Stomach (tissue), 9 donors: ENCODE data around the gene L3MBTL1. TPM values are rescaled to one million over a fixed set of nuclear protein-coding genes. Genes with fewer than 3 reads are reported as not detected.

Experiments used
- DNase-seq, 2 donors: peaks; one replicate each; pipeline versions ENCODE4 v3.0.0 to v3.0.0-alpha.2; 2013 to 2019
- H3K27ac ChIP-seq, 5 donors: fragments of 200-600 bp in 4 of 5; sonication (generic) in 4 of 5; one replicate each; pipeline ENCODE4 v1.5.1; 2013 to 2019; ENCODE audit warnings: mild to moderate bottlenecking in 1 of 5, moderate library complexity in 1 of 5
- H3K27me3 ChIP-seq, 3 donors: fragments of 200-600 bp; sonication (generic); one replicate each; pipeline ENCODE4 v1.5.1; 2017 to 2019; ENCODE audit warnings: mixed run types in 1 of 3
- H3K36me3 ChIP-seq, 4 donors: fragments of 200-600 bp; sonication (generic); 1 replicate in 3 of 4; 2 replicates in 1 of 4; pipeline ENCODE4 v1.5.1; 2016 to 2019
- H3K4me1 ChIP-seq, 4 donors: fragments of 200-600 bp; sonication (generic); one replicate each; pipeline ENCODE4 v1.5.1; 2016 to 2019
- H3K4me3 ChIP-seq, 4 donors: fragments of 200-600 bp; sonication (generic) in 3 of 4; one replicate each; pipeline ENCODE4 v1.5.1; 2016 to 2019; ENCODE audit warnings: mild to moderate bottlenecking in 1 of 4
- H3K9me3 ChIP-seq, 4 donors: fragments of 200-600 bp; sonication (generic); one replicate each; pipeline ENCODE4 v1.5.1; 2016 to 2019
- CTCF ChIP-seq, 7 experiments: fragments of 450-650 bp in 4 of 7; fragments of 200-600 bp in 3 of 7; sonication (generic) in 3 of 7; IDR thresholded peaks; one replicate each; pipeline ENCODE4 v1.5.1; 2016 to 2019; ENCODE audit warnings: antibody characterized with exemption in 7 of 7, control low read depth in 2 of 7, mild to moderate bottlenecking in 1 of 7
- EP300 ChIP-seq: sonication (generic); formaldehyde crosslinking; IDR thresholded peaks from one replicate; pipeline ENCODE4 v1.6.1; 2017; ENCODE audit warnings: antibody characterized with exemption
- POLR2A ChIP-seq, 4 donors: fragments of 450-650 bp; IDR thresholded peaks; one replicate each; pipeline ENCODE4 v1.6.1; 2016; ENCODE audit warnings: antibody characterized with exemption in 4 of 4, control low read depth in 2 of 4, mild to moderate bottlenecking in 1 of 4, moderate library complexity in 1 of 4
- POLR2AphosphoS5 ChIP-seq, 3 donors: sonication (generic); formaldehyde crosslinking; IDR thresholded peaks; one replicate each; pipeline ENCODE4 v1.6.1; 2016; ENCODE audit warnings: antibody characterized with exemption in 3 of 3
- WGBS, 5 donors: extraction: QIAGEN DNeasy Blood & Tissue Kit in 3 of 5; methylation state at CpG; one replicate each; pipeline versions ENCODE4 v1.1.5 to v1.1.7; 2013 to 2018; 5-methylcytosine and 5-hydroxymethylcytosine counted together
- intact Hi-C: fragments of 100-400 bp; cut with DNase I; formaldehyde crosslinking; loops from one replicate; pipeline ENCODE4 v1.15.1; 2023; ENCODE audit warnings: low total_unique reads
- polyA plus RNA-seq, 3 donors: library from polyadenylated mRNA; stranded (reverse); fragments of 200-250 nt; gene quantifications; one replicate each; pipeline ENCODE4 v1.2.3, GENCODE V29; 2013
- total RNA-seq, 5 donors: library from RNA; depleted of rRNA; stranded (reverse); fragments of >200 nt; gene quantifications; one replicate each; pipeline versions ENCODE4 v1.1.0 to v1.2.3, GENCODE V29; 2014 to 2016
- donor health status: healthy with polysubstance abuse.
- donor health status: Bipolar disorder and iron deficiency.
- donor health status: healthy.

Gene L3MBTL1
- total and polyA plus RNA-seq, 8 donors: 0.76 to 28.7 (median 8.5) TPM

GRCh38 chr20:43539975-43540672, 32.6 kb downstream of the L3MBTL1 start:
- Histone ChIP-seq H3K4me3 (no peak overlapping the region), H3K36me3 (peaks cover 0 to 77% (median 32%) of the 10 kb centered on the region in 4 donors), H3K4me1 (peaks cover 0 to 5% (median 0%) of the 10 kb centered on the region in 4 donors), H3K27ac (no peak overlapping the region), H3K27me3 (no peaks in the 10 kb centered on the region), H3K9me3 (no peaks in the 10 kb centered on the region)
- intact Hi-C loops: no loop called here
- TF ChIP-seq EP300 (no peak), POLR2A (IDR thresholded peaks at IDR 0.05) (no peak), POLR2AphosphoS5 (IDR thresholded peaks at IDR 0.05) (no peak), CTCF (IDR thresholded peaks at IDR 0.05) (no peak)
- peak in 1 of 2 donors; percentile 17 for DNase-seq
- whole genome bisulfite sequencing, 5 donors: 87 to 94% (median 90%) methylated on average over 16 to 17 of the region's 17 CpGs

DNA sequence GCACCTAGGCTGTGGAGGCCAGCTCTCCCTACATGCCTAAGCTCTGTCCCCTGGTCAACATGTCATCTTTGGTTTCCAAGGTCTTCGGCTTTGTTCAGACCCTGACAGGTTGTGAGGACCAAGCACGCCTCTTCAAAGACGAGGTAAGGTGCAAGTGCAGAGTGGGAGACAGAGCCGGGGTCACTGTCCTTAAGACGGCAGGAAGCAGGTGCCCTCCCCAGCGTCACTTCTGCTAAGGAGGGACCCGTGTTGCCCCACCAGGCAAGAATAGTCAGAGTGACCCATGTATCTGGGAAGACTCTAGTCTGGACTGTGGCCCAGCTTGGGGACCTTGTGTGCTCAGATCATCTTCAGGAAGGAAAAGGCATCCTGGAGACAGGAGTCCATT, 33.2 kb downstream of the L3MBTL1 start:
- Histone ChIP-seq H3K36me3 (peaks cover 0 to 72% (median 28%) of the 10 kb centered on the region in 4 donors), H3K27ac (no peak overlapping the region), H3K4me1 (peaks cover 0 to 5% (median 0%) of the 10 kb centered on the region in 4 donors), H3K4me3 (no peak overlapping the region), H3K9me3 (no peaks in the 10 kb centered on the region), H3K27me3 (no peaks in the 10 kb centered on the region)
- peak in 1 of 2 donors; percentile 9 for DNase-seq
- intact Hi-C loops: no loop called here
- 85 to 95% (median 91%) methylated on average over 6 to 7 of the region's 7 CpGs for WGBS, 5 donors
- TF ChIP-seq CTCF (IDR thresholded peaks at IDR 0.05) (no peak), POLR2A (IDR thresholded peaks at IDR 0.05) (no peak), EP300 (no peak), POLR2AphosphoS5 (IDR thresholded peaks at IDR 0.05) (no peak)

DNA sequence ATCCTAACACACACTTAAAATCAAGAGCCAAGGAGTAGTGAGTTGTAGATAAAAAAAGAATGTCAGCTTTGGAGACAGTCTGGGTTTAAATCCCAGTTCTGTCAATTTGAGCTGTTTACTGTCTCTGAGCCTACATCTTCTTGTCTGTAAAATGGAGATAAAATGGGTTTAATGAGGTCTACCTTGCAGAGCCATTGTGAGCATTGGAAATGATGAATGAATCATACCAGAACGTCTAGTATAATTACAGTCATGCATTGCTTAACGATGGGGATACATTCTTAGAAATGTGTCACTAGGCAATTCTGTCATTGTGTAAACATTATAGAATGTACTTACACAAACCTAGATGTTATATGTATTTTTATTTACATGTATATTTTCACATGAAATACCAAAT, 33.7 kb downstream of the L3MBTL1 start:
- H3K27me3 ChIP-seq: no peaks in the 10 kb centered on the region
- DNase-seq: no peak
- no peak overlapping the region for H3K27ac ChIP-seq
- TF ChIP-seq EP300 (no peak), CTCF (IDR thresholded peaks at IDR 0.05) (no peak), POLR2A (IDR thresholded peaks at IDR 0.05) (no peak), POLR2AphosphoS5 (IDR thresholded peaks at IDR 0.05) (no peak)
- H3K9me3 ChIP-seq: no peaks in the 10 kb centered on the region
- intact Hi-C loops: no loop called here
- 45 to 76% (median 49%) methylated on average over 2 of the region's 2 CpGs for WGBS, 5 donors
- peaks cover 0 to 5% (median 0%) of the 10 kb centered on the region in 4 donors for H3K4me1 ChIP-seq
- H3K4me3 ChIP-seq: no peak overlapping the region
- peaks cover 0 to 71% (median 23%) of the 10 kb centered on the region in 4 donors for H3K36me3 ChIP-seq

DNA sequence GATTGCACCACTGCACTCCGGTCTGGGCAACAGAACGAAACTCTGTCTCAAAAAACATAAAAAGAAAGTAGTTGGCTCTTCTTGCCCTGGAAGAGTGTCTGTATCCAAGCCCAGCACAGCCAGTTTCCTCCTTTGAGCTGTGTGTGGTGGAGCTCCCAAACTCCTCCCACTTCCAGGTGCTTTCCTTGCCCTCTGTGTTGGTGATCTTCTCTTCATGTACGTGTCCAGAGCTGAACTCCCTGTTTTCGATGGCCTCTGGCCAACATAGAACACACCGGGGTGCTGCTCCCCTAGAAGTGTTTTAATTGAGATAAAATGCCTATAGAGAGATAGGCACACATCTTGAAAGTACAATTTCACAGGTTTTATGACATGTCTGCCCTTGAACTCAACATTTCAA, 34.7 kb downstream of the L3MBTL1 start:
- H3K9me3 ChIP-seq: no peaks in the 10 kb centered on the region
- peaks cover 0 to 68% (median 15%) of the 10 kb centered on the region in 4 donors for H3K36me3 ChIP-seq
- peak in 1 of 2 donors; percentile 25 for DNase-seq
- WGBS, 5 donors: 66 to 75% (median 70%) methylated on average over 5 of the region's 5 CpGs
- peaks cover 0 to 5% (median 0%) of the 10 kb centered on the region in 4 donors for H3K4me1 ChIP-seq
- no peaks in the 10 kb centered on the region for H3K27me3 ChIP-seq
- TF ChIP-seq POLR2A (IDR thresholded peaks at IDR 0.05): no peak
- no peak for TF ChIP-seq POLR2AphosphoS5 (IDR thresholded peaks at IDR 0.05)
- TF ChIP-seq CTCF (IDR thresholded peaks at IDR 0.05): no peak
- TF ChIP-seq EP300: no peak
- no peak overlapping the region for H3K27ac ChIP-seq
- no peak overlapping the region for H3K4me3 ChIP-seq
- intact Hi-C loops: no loop called here
